Stimulated activated memory B cell treated with anti-CD40 and anti-IgM and Interleukin-4, amounts not matched to agents 10 μg/mL and 1 μg/mL and 100 μg/mL, for 72 hours (primary cell): Measurements from ENCODE around the gene CCDC177.

Experiments used
- ATAC-seq: fragments of 150-1000 bp; cut with Tn5 transposase; 2 replicates; pipeline ENCODE4 v1.10.0; 2021
- H3K27ac Mint-ChIP-seq: one replicate; pipeline ENCODE4 v1.8.0; 2022; ENCODE audit warnings: mild to moderate bottlenecking, mixed read lengths
- H3K27me3 Mint-ChIP-seq: one replicate; pipeline ENCODE4 v1.8.0; 2022; ENCODE audit warnings: mixed read lengths
- H3K36me3 Mint-ChIP-seq: one replicate; pipeline ENCODE4 v1.8.0; 2022; ENCODE audit warnings: mixed read lengths
- H3K4me1 Mint-ChIP-seq: one replicate; pipeline ENCODE4 v1.8.0; 2022; ENCODE audit warnings: mixed read lengths
- H3K4me3 Mint-ChIP-seq: one replicate; pipeline ENCODE4 v1.8.0; 2022; ENCODE audit warnings: mild to moderate bottlenecking, moderate library complexity, mixed read lengths
- H3K9me3 Mint-ChIP-seq: one replicate; pipeline ENCODE4 v1.8.0; 2022; ENCODE audit warnings: mixed read lengths

CCDC177 gene

GRCh38 chr14:69532561-69533340, 41.9 kb downstream of the CCDC177 start:
- no peak overlapping the region for H3K27ac Mint-ChIP-seq
- H3K36me3 Mint-ChIP-seq: no peaks in the 10 kb centered on the region
- H3K4me1 Mint-ChIP-seq: no peaks in the 10 kb centered on the region
- ATAC-seq: no peak
- no peak overlapping the region for H3K4me3 Mint-ChIP-seq
- no peaks in the 10 kb centered on the region for H3K9me3 Mint-ChIP-seq
- H3K27me3 Mint-ChIP-seq: peaks cover 33% of the 10 kb centered on the region

- ATAC-seq: no peak
- no peaks in the 10 kb centered on the region for H3K4me1 Mint-ChIP-seq
- H3K27me3 Mint-ChIP-seq: peaks cover 41% of the 10 kb centered on the region
- no peaks in the 10 kb centered on the region for H3K9me3 Mint-ChIP-seq
- no peak overlapping the region for H3K4me3 Mint-ChIP-seq
- no peaks in the 10 kb centered on the region for H3K36me3 Mint-ChIP-seq
- no peak overlapping the region for H3K27ac Mint-ChIP-seq
Measured at GRCh38 chr14:69531135-69531534, 43.5 kb downstream of the CCDC177 start.

- H3K4me3 Mint-ChIP-seq: no peak overlapping the region
- H3K27ac Mint-ChIP-seq: no peak overlapping the region
- H3K36me3 Mint-ChIP-seq: no peaks in the 10 kb centered on the region
- ATAC-seq: no peak
- no peaks in the 10 kb centered on the region for H3K4me1 Mint-ChIP-seq
- no peaks in the 10 kb centered on the region for H3K9me3 Mint-ChIP-seq
- peaks cover 31% of the 10 kb centered on the region for H3K27me3 Mint-ChIP-seq
Measured at GRCh38 chr14:69530095-69530494, 44.6 kb downstream of the CCDC177 start.

- Mint-ChIP-seq H3K4me1 (no peaks in the 10 kb centered on the region), H3K27ac (no peak overlapping the region), H3K27me3 (peaks cover 26% of the 10 kb centered on the region), H3K9me3 (no peaks in the 10 kb centered on the region), H3K36me3 (no peaks in the 10 kb centered on the region), H3K4me3 (no peak overlapping the region)
- ATAC-seq: no peak
Measured at GRCh38 chr14:69529563-69529962, 45.1 kb downstream of the CCDC177 start.

- ATAC-seq: no peak
- Mint-ChIP-seq H3K27ac (no peak overlapping the region), H3K36me3 (no peaks in the 10 kb centered on the region), H3K4me3 (no peak overlapping the region), H3K27me3 (peaks cover 23% of the 10 kb centered on the region), H3K4me1 (no peaks in the 10 kb centered on the region), H3K9me3 (no peaks in the 10 kb centered on the region)
Measured at GRCh38 chr14:69528930-69529329, 45.7 kb downstream of the CCDC177 start.

- H3K4me3 Mint-ChIP-seq: no peak overlapping the region
- no peak for ATAC-seq
- H3K27ac Mint-ChIP-seq: no peak overlapping the region
- no peaks in the 10 kb centered on the region for H3K4me1 Mint-ChIP-seq
- H3K27me3 Mint-ChIP-seq: peaks cover 23% of the 10 kb centered on the region
- no peaks in the 10 kb centered on the region for H3K36me3 Mint-ChIP-seq
- no peaks in the 10 kb centered on the region for H3K9me3 Mint-ChIP-seq
Measured at GRCh38 chr14:69528143-69528542, 46.5 kb downstream of the CCDC177 start.

GRCh38 chr14:69527635-69528034, 47.0 kb downstream of the CCDC177 start:
- ATAC-seq: no peak
- H3K4me3 Mint-ChIP-seq: no peak overlapping the region
- H3K27ac Mint-ChIP-seq: no peak overlapping the region
- H3K27me3 Mint-ChIP-seq: peaks cover 23% of the 10 kb centered on the region
- no peaks in the 10 kb centered on the region for H3K4me1 Mint-ChIP-seq
- no peaks in the 10 kb centered on the region for H3K9me3 Mint-ChIP-seq
- H3K36me3 Mint-ChIP-seq: no peaks in the 10 kb centered on the region

GRCh38 chr14:69525896-69526295, 48.8 kb downstream of the CCDC177 start:
- ATAC-seq: no peak
- no peak overlapping the region for H3K4me3 Mint-ChIP-seq

GRCh38 chr14:69522026-69522425, 52.6 kb downstream of the CCDC177 start:
- no peaks in the 10 kb centered on the region for H3K36me3 Mint-ChIP-seq
- H3K4me1 Mint-ChIP-seq: no peaks in the 10 kb centered on the region
- H3K4me3 Mint-ChIP-seq: no peak overlapping the region
- H3K9me3 Mint-ChIP-seq: no peaks in the 10 kb centered on the region
- no peak overlapping the region for H3K27ac Mint-ChIP-seq
- no peak for ATAC-seq
- peaks cover 32% of the 10 kb centered on the region for H3K27me3 Mint-ChIP-seq

More at GRCh38 chr14:69525896-69526295, 48.8 kb downstream of the CCDC177 start:
- Mint-ChIP-seq H3K9me3 (no peaks in the 10 kb centered on the region), H3K36me3 (no peaks in the 10 kb centered on the region), H3K4me1 (no peaks in the 10 kb centered on the region), H3K27me3 (peaks cover 23% of the 10 kb centered on the region), H3K27ac (no peak overlapping the region)
